PFSK-1 (cell line): Measurements from ENCODE around the gene TMSB10.

Experiments
- FOXP2 ChIP-seq: optimal IDR thresholded peaks from 2 replicates; pipeline ENCODE3; 2011; ENCODE audit warnings: borderline replicate concordance, control low read depth, inconsistent platforms; ENCODE audit not compliant: insufficient read depth; ENCODE audit errors: extremely low read length, extremely low read depth
- POLR2AphosphoS5 ChIP-seq: IDR thresholded peaks from 2 replicates; pipeline ENCODE4 v1.6.1; 2012; ENCODE audit warnings: low read depth, mild to moderate bottlenecking, control low read depth, low read length, moderate library complexity
- SIN3A ChIP-seq: IDR thresholded peaks from 2 replicates; pipeline ENCODE4 v1.6.1; 2012; ENCODE audit warnings: mild to moderate bottlenecking, low read length, moderate library complexity, borderline replicate concordance; ENCODE audit not compliant: insufficient read depth
- TAF1 ChIP-seq: IDR thresholded peaks from 2 replicates; pipeline ENCODE4 v1.6.1; 2012; ENCODE audit warnings: low read length, control low read depth, borderline replicate concordance; ENCODE audit not compliant: insufficient read depth
- TF ChIP-seq, protein P1 (sequence below), 2 experiments: IDR thresholded peaks; 2 replicates each; pipeline versions ENCODE4 v1.6.1 to v1.8.0; 2011 to 2012; ENCODE audit warnings: low read depth in 2 of 2, low read length in 2 of 2, control low read depth in 1 of 2, inconsistent platforms in 1 of 2, mild to moderate bottlenecking in 1 of 2, moderate library complexity in 1 of 2; ENCODE audit not compliant: insufficient read depth in 1 of 2

The TMSB10 gene

DNA sequence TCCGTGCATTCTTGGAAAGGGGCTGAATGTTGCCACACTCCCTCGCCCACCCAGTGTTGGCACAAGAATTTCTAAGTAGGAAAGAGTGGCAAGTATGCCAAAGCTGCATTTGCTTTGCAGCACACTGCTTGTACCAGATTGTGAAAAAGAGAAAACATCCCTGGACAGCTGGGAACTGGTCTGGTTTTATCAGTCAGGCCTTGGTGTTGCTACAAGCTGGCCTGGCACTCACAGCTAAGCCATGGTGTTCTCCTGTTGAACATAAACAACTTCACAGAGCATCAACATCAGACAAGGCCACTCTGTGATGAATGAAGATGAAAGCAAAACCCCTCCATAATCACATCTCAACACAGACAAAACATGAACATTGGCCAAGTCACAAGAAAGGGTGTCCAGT, 20.3 kb upstream of the TMSB10 start:
- no peak for TF ChIP-seq FOXP2
- TF ChIP-seq TAF1, result no peak
- TF ChIP-seq, protein P1, sequence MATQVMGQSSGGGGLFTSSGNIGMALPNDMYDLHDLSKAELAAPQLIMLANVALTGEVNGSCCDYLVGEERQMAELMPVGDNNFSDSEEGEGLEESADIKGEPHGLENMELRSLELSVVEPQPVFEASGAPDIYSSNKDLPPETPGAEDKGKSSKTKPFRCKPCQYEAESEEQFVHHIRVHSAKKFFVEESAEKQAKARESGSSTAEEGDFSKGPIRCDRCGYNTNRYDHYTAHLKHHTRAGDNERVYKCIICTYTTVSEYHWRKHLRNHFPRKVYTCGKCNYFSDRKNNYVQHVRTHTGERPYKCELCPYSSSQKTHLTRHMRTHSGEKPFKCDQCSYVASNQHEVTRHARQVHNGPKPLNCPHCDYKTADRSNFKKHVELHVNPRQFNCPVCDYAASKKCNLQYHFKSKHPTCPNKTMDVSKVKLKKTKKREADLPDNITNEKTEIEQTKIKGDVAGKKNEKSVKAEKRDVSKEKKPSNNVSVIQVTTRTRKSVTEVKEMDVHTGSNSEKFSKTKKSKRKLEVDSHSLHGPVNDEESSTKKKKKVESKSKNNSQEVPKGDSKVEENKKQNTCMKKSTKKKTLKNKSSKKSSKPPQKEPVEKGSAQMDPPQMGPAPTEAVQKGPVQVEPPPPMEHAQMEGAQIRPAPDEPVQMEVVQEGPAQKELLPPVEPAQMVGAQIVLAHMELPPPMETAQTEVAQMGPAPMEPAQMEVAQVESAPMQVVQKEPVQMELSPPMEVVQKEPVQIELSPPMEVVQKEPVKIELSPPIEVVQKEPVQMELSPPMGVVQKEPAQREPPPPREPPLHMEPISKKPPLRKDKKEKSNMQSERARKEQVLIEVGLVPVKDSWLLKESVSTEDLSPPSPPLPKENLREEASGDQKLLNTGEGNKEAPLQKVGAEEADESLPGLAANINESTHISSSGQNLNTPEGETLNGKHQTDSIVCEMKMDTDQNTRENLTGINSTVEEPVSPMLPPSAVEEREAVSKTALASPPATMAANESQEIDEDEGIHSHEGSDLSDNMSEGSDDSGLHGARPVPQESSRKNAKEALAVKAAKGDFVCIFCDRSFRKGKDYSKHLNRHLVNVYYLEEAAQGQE (IDR thresholded peaks at IDR 0.05; ENCODE audit: insufficient read depth in 1 of 2, low read depth in 2 of 2, low read length in 2 of 2), result no peak
- TF ChIP-seq SIN3A, result no peak
- no peak for TF ChIP-seq POLR2AphosphoS5

DNA sequence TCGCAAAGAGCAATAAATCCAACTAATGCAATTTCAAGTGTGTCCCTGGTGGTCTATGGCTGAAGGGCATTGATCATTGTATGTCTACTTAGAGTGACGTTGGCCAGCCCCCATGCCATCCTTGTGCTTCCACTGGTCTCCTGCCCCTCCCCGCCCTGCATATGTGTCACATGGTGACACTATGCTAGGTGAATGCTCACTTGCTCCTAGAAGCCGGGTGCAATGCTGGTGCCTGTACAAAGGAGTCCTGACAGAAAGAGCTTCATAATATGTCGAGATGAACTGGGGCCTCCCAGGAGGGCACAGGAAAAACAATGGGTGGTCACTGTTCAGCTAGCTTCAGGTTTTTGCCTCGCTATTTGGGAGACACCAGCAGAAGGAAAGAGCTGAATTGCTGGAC, 18.7 kb upstream of the TMSB10 start:
- TF ChIP-seq, protein P1 (IDR thresholded peaks at IDR 0.05; ENCODE audit: insufficient read depth in 1 of 2, low read depth in 2 of 2, low read length in 2 of 2), result no peak
- TF ChIP-seq POLR2AphosphoS5 (no peak), FOXP2 (no peak), TAF1 (no peak), SIN3A (no peak)

DNA sequence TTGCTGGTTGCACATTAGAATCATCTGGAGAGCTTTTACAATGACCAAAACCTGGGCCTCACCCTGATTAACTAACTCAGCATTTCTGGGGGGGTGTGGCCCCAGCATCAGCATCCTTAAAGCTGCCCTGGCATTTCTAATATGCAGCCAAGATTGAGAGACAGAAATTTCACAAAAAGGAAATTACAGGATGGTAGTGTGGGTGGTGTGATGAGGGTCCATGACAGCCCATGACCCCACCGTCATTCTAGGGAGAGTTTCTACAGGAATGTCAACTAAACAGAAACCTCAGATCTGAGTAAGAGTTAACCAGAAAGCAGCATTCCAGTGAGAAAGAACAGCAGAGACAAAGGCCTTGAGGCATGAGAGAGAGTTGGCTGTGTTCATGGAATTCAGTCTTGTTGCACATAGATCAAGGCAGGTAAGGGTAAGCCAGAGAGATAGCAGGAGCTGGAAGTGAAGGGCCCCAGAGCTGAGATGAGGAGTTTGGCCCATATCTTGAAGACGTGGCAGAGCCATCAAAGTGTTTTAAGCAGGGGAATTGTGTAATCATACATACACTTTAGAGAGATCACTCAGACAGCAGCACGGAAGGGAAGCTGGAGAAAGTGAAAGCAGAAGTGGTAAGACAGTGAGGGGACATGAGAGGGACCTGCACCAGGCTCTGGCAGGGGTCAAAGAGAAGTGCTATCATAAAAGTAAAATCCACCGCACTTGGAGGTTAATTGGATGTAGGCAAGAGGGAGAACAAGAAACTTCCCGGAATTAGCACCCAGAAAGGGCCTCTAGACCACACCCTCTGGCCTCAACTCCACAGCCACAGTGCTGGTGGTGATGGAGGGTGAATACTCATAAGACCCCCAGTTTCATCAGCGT, 16.8 kb upstream of the TMSB10 start:
- TF ChIP-seq FOXP2 (no peak), TAF1 (no peak), POLR2AphosphoS5 (no peak), SIN3A (no peak)
- TF ChIP-seq, protein P1 (IDR thresholded peaks at IDR 0.05; ENCODE audit: insufficient read depth in 1 of 2, low read depth in 2 of 2, low read length in 2 of 2), result no peak

DNA sequence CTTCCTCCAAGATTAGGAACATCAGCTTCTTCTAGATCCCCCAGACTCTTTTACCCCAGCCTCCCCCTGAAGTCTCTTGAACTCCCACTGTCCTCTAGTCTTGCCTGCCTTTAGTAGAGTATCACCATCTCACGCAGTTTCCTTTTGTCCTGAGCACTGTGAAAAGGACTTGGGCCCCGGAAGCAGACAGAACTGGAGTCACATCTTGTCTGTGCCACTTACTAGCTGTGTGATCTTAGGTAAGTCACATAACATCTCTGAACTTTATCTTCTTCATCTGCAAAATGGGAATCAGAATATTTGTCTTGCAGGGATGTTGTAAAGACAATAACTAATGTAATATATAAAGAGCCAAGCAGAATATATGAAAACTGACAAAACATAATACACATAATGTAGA, 16.1 kb upstream of the TMSB10 start:
- no peak for TF ChIP-seq FOXP2
- TF ChIP-seq SIN3A, result no peak
- TF ChIP-seq TAF1, result no peak
- TF ChIP-seq POLR2AphosphoS5, result no peak
- TF ChIP-seq, protein P1 (IDR thresholded peaks at IDR 0.05; ENCODE audit: insufficient read depth in 1 of 2, low read depth in 2 of 2, low read length in 2 of 2), result no peak
